EH (cell line): ENCODE results near the gene RNF150.

ENCODE experiments used
- DNase-seq: peaks from one replicate; pipeline ENCODE4 v3.0.0-alpha.2; 2015; ENCODE audit warnings: low read depth

RNF150 gene

GRCh38 chr4:141131723-141132071, 1.6 kb downstream of the RNF150 start:
- DNase-seq = no peak

- peak; percentile 30 for DNase-seq
Observed at GRCh38 chr4:141130947-141131605, 2.2 kb downstream of the RNF150 start.

- peak; percentile 30 for DNase-seq
Observed at GRCh38 chr4:141127884-141128283, 5.4 kb downstream of the RNF150 start.

- no peak for DNase-seq
Observed at GRCh38 chr4:141126769-141127168, 6.5 kb downstream of the RNF150 start.

GRCh38 chr4:141124224-141124623, 9.0 kb downstream of the RNF150 start:
- DNase-seq = peak; percentile 48

- no peak for DNase-seq
Observed at GRCh38 chr4:141121768-141122454, 11.4 kb downstream of the RNF150 start.

- DNase-seq = no peak
Observed at GRCh38 chr4:141121101-141121500, 12.2 kb downstream of the RNF150 start.

GRCh38 chr4:141120036-141120593, 13.2 kb downstream of the RNF150 start:
- no peak for DNase-seq

GRCh38 chr4:141119071-141119470, 14.2 kb downstream of the RNF150 start:
- peak; percentile 32 for DNase-seq

- DNase-seq = no peak
Observed at GRCh38 chr4:141118381-141118780, 14.9 kb downstream of the RNF150 start.

- no peak for DNase-seq
Observed at GRCh38 chr4:141117935-141118334, 15.3 kb downstream of the RNF150 start.

- DNase-seq = no peak
Observed at GRCh38 chr4:141109983-141110382, 23.3 kb downstream of the RNF150 start.

GRCh38 chr4:141107927-141108326, 25.3 kb downstream of the RNF150 start:
- no peak for DNase-seq

- peak; percentile 85 for DNase-seq
Observed at GRCh38 chr4:141102367-141102766, 30.9 kb downstream of the RNF150 start.

- no peak for DNase-seq
Observed at GRCh38 chr4:141101511-141101910, 31.8 kb downstream of the RNF150 start.

GRCh38 chr4:141099326-141099725, 33.9 kb downstream of the RNF150 start:
- DNase-seq = peak; percentile 72

- DNase-seq = no peak
Observed at GRCh38 chr4:141098163-141098562, 35.1 kb downstream of the RNF150 start.

- DNase-seq = no peak
Observed at GRCh38 chr4:141090473-141090872, 42.8 kb downstream of the RNF150 start.

- no peak for DNase-seq
Observed at GRCh38 chr4:141081921-141082395, 51.3 kb downstream of the RNF150 start.

- DNase-seq = no peak
Observed at GRCh38 chr4:141080668-141081067, 52.6 kb downstream of the RNF150 start.

- no peak for DNase-seq
Observed at GRCh38 chr4:141079393-141079930, 53.8 kb downstream of the RNF150 start.

- DNase-seq = peak; percentile 43
Observed at GRCh38 chr4:141078871-141079270, 54.4 kb downstream of the RNF150 start.

- no peak for DNase-seq
Observed at GRCh38 chr4:141077611-141078225, 55.6 kb downstream of the RNF150 start.
